ENCODE measurements around the gene EVI5L.

DNA sequence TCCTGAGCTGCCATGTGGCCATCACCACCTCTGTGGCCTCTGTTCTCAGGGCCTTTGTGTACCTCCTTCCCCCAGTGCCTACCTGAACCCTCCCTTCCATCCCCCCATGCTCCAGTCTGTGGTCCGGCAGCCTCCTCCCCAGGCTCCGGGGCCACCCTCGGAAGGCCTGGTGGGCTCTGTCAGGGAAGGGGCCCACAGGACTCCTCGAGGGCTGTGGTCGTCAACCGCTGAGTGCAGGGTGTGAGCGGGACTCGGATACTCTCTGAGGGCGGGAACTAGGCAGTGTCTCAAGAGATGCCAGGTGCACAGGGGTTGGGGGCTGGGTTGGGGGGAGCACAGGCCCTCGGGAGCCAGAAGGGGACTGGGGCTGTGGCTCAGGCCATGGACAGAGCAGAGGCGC lies 77.5 kb downstream of the EVI5L start:
- TF ChIP-seq POLR2A (IDR thresholded peaks at IDR 0.05): no peak
- TF ChIP-seq, protein P1, sequence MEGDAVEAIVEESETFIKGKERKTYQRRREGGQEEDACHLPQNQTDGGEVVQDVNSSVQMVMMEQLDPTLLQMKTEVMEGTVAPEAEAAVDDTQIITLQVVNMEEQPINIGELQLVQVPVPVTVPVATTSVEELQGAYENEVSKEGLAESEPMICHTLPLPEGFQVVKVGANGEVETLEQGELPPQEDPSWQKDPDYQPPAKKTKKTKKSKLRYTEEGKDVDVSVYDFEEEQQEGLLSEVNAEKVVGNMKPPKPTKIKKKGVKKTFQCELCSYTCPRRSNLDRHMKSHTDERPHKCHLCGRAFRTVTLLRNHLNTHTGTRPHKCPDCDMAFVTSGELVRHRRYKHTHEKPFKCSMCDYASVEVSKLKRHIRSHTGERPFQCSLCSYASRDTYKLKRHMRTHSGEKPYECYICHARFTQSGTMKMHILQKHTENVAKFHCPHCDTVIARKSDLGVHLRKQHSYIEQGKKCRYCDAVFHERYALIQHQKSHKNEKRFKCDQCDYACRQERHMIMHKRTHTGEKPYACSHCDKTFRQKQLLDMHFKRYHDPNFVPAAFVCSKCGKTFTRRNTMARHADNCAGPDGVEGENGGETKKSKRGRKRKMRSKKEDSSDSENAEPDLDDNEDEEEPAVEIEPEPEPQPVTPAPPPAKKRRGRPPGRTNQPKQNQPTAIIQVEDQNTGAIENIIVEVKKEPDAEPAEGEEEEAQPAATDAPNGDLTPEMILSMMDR (IDR thresholded peaks at IDR 0.05): no peak

All from prostate gland (tissue), 2 donors.